Endothelial cell of umbilical vein (primary cell): ENCODE measurements around the gene KLF2. TPM values are rescaled to one million over a fixed set of nuclear protein-coding genes. Genes with fewer than 3 reads are reported as not detected.

ENCODE experiments used
- BruUV-seq: library from RNA; stranded (reverse); fragments of 400-500 nt; replicated peaks from 2 replicates; lab custom pipeline; 2021; lab: Mats Ljungman, UMichigan
- CTCF ChIA-PET: fragments of 300-600, 350-600 bp; sonication (Branson Sonifier 250); formaldehyde crosslinking; loops from one replicate; lab custom pipeline; 2021; ENCODE audit warnings: antibody characterized with exemption, inconsistent platforms; lab: Charles Lee
- POLR2A ChIA-PET: fragments of 300-600, 350-600 bp; sonication (Branson Sonifier 250); formaldehyde crosslinking; loops from one replicate; lab custom pipeline; 2021; ENCODE audit warnings: antibody characterized with exemption, inconsistent platforms; lab: Charles Lee
- DNase-seq: peaks from one replicate; pipeline ENCODE4 v3.0.0-alpha.2; 2011; ENCODE audit warnings: low read depth, low spot score
- FAIRE-seq: peaks from 2 replicates; lab custom pipeline; 2011; peaks lifted over from hg19 to GRCh38; lab: Jason Lieb, UNC
- H2AFZ ChIP-seq: 2 replicates; pipeline ENCODE4 v1.6.0; 2012; ENCODE audit warnings: low read depth, low read length, control low read depth, inconsistent platforms
- H3K27ac ChIP-seq: 2 replicates; pipeline ENCODE4 v1.5.1; 2011; ENCODE audit warnings: low read depth, mild to moderate bottlenecking, control low read depth, low read length, moderate library complexity; ENCODE audit not compliant: insufficient read depth
- H3K27me3 ChIP-seq, 2 experiments: 2 replicates each; pipeline versions ENCODE4 v1.6.0 to v1.6.1; 2011; ENCODE audit warnings: low read length in 2 of 2, mixed read lengths in 1 of 2; ENCODE audit not compliant: control insufficient read depth in 2 of 2, insufficient read depth in 2 of 2
- H3K36me3 ChIP-seq, 2 experiments: 2 replicates in 1 of 2; 3 replicates in 1 of 2; pipeline ENCODE4 v1.5.1; 2011; ENCODE audit warnings: low read length in 2 of 2, mild to moderate bottlenecking in 1 of 2, moderate library complexity in 1 of 2; ENCODE audit not compliant: control insufficient read depth in 2 of 2, insufficient read depth in 2 of 2; ENCODE audit errors: extremely low read depth in 1 of 2
- H3K4me1 ChIP-seq: 3 replicates; pipeline ENCODE4 v1.5.1; 2011; ENCODE audit warnings: mild to moderate bottlenecking, low read length; ENCODE audit not compliant: control insufficient read depth, insufficient read depth; ENCODE audit errors: extremely low read depth
- H3K4me2 ChIP-seq: 2 replicates; pipeline ENCODE4 v1.6.1; 2011; ENCODE audit warnings: low read length, control low read depth, mixed read lengths; ENCODE audit not compliant: insufficient read depth
- H3K4me3 ChIP-seq, 3 experiments: fragments of 200-600 bp in 1 of 3; sonication (generic), shearing (Covaris generic) in 1 of 3; replicated peaks in 1 of 3; 2 replicates each; pipeline ENCODE4 v1.5.1; 2011 to 2016; ENCODE audit warnings: control low read depth in 3 of 3, low read length in 3 of 3, mild to moderate bottlenecking in 2 of 3, inconsistent platforms in 1 of 3, low read depth in 1 of 3, moderate library complexity in 1 of 3; ENCODE audit not compliant: insufficient read depth in 1 of 3
- H3K79me2 ChIP-seq: 2 replicates; pipeline ENCODE4 v1.6.0; 2012; ENCODE audit warnings: low read length, inconsistent platforms; ENCODE audit not compliant: control insufficient read depth, insufficient read depth
- H3K9ac ChIP-seq: replicated peaks from 2 replicates; pipeline ENCODE3; 2011; ENCODE audit warnings: low read length, control low read depth; ENCODE audit not compliant: insufficient read depth; ENCODE audit errors: extremely low read depth
- H3K9me1 ChIP-seq: replicated peaks from 3 replicates; pipeline ENCODE4 v1.6.0; 2011; ENCODE audit warnings: mild to moderate bottlenecking, low read length; ENCODE audit not compliant: control insufficient read depth, insufficient read depth; ENCODE audit errors: extremely low read depth
- H3K9me3 ChIP-seq: replicated peaks from 2 replicates; pipeline ENCODE4 v1.5.1; 2012; ENCODE audit warnings: low read length, inconsistent platforms; ENCODE audit not compliant: control insufficient read depth, insufficient read depth
- H4K20me1 ChIP-seq: replicated peaks from 2 replicates; pipeline ENCODE3; 2011; ENCODE audit warnings: mild to moderate bottlenecking, low read length; ENCODE audit not compliant: control insufficient read depth, insufficient read depth; ENCODE audit errors: extremely low read depth
- CTCF ChIP-seq, 2 donors: IDR thresholded peaks; 1 replicate in 1 of 2; 2 replicates in 1 of 2; pipeline ENCODE4 v1.5.1; 2011; ENCODE audit warnings: low read length in 2 of 2, mild to moderate bottlenecking in 2 of 2, moderate library complexity in 2 of 2, control low read depth in 1 of 2, inconsistent platforms in 1 of 2, low read depth in 1 of 2; ENCODE audit not compliant: insufficient read depth in 1 of 2; ENCODE audit errors: extremely low read depth in 1 of 2
- EZH2 ChIP-seq: IDR thresholded peaks from 2 replicates; pipeline ENCODE4 v1.6.1; 2012; ENCODE audit warnings: borderline replicate concordance, low read depth, mild to moderate bottlenecking, moderate library complexity, low read length, inconsistent platforms; ENCODE audit not compliant: severe bottlenecking
- FOS ChIP-seq: IDR thresholded peaks from 2 replicates; pipeline ENCODE4 v1.6.1; 2011; ENCODE audit warnings: mild to moderate bottlenecking, low read length, moderate library complexity, borderline replicate concordance; ENCODE audit not compliant: insufficient read depth
- GATA2 ChIP-seq: IDR thresholded peaks from 2 replicates; pipeline ENCODE4 v1.7.0; 2011; ENCODE audit warnings: low read depth, mild to moderate bottlenecking, moderate library complexity, mixed read lengths, low read length; ENCODE audit not compliant: insufficient read length, insufficient read depth
- JUN ChIP-seq: IDR thresholded peaks from 2 replicates; pipeline ENCODE4 v1.6.1; 2011; ENCODE audit warnings: borderline replicate concordance, low read depth; ENCODE audit not compliant: insufficient read length, insufficient read depth
- MAX ChIP-seq: IDR thresholded peaks from 2 replicates; pipeline ENCODE4 v1.6.1; 2011; ENCODE audit not compliant: insufficient read depth, insufficient read length
- MYC ChIP-seq: IDR thresholded peaks from one replicate; pipeline ENCODE4 v1.6.1; 2011; ENCODE audit warnings: mild to moderate bottlenecking, low read depth, low read length
- POLR2A ChIP-seq: IDR thresholded peaks from 2 replicates; pipeline ENCODE4 v1.6.1; 2012; ENCODE audit warnings: low read depth, mild to moderate bottlenecking, control low read depth, low read length
- POLR2AphosphoS5 ChIP-seq: IDR thresholded peaks from 2 replicates; pipeline ENCODE4 v1.6.1; 2012; ENCODE audit warnings: low read depth, mild to moderate bottlenecking, control low read depth, low read length, moderate library complexity; ENCODE audit not compliant: insufficient read depth
- dilution Hi-C: fragments of 300-500 bp; cut with MboI; formaldehyde crosslinking; loops from one replicate; pipeline ENCODE4 v1.15.0; 2019; ENCODE audit warnings: low sequenced_read_pairs; ENCODE audit not compliant: extremely low pct_ligation_motif_present
- intact Hi-C: fragments of 100-400 bp; cut with micrococcal nuclease; formaldehyde crosslinking; loops from one replicate; pipeline ENCODE4 v1.10.0; 2022
- polyA plus RNA-seq, 4 experiments: library from polyadenylated mRNA; depleted of rRNA in 3 of 4; stranded (reverse) in 3 of 4; unstranded in 1 of 4; fragments of >200 nt; gene quantifications; 2 replicates each; pipeline versions ENCODE4 v1.2.1 to v1.2.3, GENCODE V29; 2011 to 2012; ENCODE audit warnings: missing spikeins in 1 of 4
- total RNA-seq: library from RNA; stranded (reverse); gene quantifications from 2 replicates; pipeline ENCODE4 v1.2.3, GENCODE V29; 2021

KLF2 gene
- total and polyA plus RNA-seq, 2 donors (not counting 3 experiments of a cell fraction or from before 2014, with no cell fraction given), result 23.4 to 30.3 TPM

- ChIA-PET CTCF (interaction anchor here (1.0 to 2.8 kb wide), 5 partner anchors 21 to 117 kb away, joined by 4 to 15 read pairs (median 6); no protein-coding TSS in a partner anchor), POLR2A (interaction anchor here (0.6 kb wide), 1 partner anchor 18 kb away, joined by 3 read pairs; no protein-coding TSS in a partner anchor)
- intact Hi-C loops, result no loop called here
- Histone ChIP-seq H2AFZ (no peak overlapping the region), H3K36me3 (no peaks in the 10 kb centered on the region), H3K27me3 (no peaks in the 10 kb centered on the region), H3K4me3 (no peak overlapping the region), H3K9ac (no peak overlapping the region), H4K20me1 (no peaks in the 10 kb centered on the region), H3K4me1 (peaks cover 3% of the 10 kb centered on the region), H3K4me2 (no peak overlapping the region), H3K79me2 (no peaks in the 10 kb centered on the region), H3K9me1 (no peaks in the 10 kb centered on the region), H3K27ac (no peak overlapping the region), H3K9me3 (no peaks in the 10 kb centered on the region)
- no peak for TF ChIP-seq POLR2AphosphoS5
- TF ChIP-seq JUN, result no peak
- no peak for TF ChIP-seq CTCF (IDR thresholded peaks at IDR 0.05; ENCODE audit: extremely low read depth in 1 of 2, insufficient read depth in 1 of 2, low read depth in 1 of 2, low read length in 2 of 2)
- BruUV-seq, result no TSS peak
- dilution Hi-C loops, result loop anchor here (25.0 kb wide), 1 partner anchor 150 kb away; no protein-coding TSS in a partner anchor
- FAIRE-seq (no peak), DNase-seq (no peak)
These were observed 37.3 kb downstream of the KLF2 start for GRCh38 chr19:16361926-16362325.

GRCh38 chr19:16363133-16363851 lies 38.7 kb downstream of the KLF2 start:
- Histone ChIP-seq H2AFZ (no peak overlapping the region), H4K20me1 (no peaks in the 10 kb centered on the region), H3K4me1 (peaks cover 3% of the 10 kb centered on the region), H3K4me3 (no peak overlapping the region), H3K79me2 (no peaks in the 10 kb centered on the region), H3K4me2 (no peak overlapping the region), H3K27me3 (no peaks in the 10 kb centered on the region), H3K27ac (no peak overlapping the region), H3K9me3 (no peaks in the 10 kb centered on the region), H3K9ac (no peak overlapping the region), H3K36me3 (no peaks in the 10 kb centered on the region), H3K9me1 (no peaks in the 10 kb centered on the region)
- TF ChIP-seq MAX (no peak), CTCF (IDR thresholded peaks at IDR 0.05; ENCODE audit: extremely low read depth in 1 of 2, insufficient read depth in 1 of 2, low read depth in 1 of 2, low read length in 2 of 2) (no peak), FOS (no peak), POLR2A (no peak), EZH2 (no peak), GATA2 (no peak), POLR2AphosphoS5 (no peak), JUN (no peak), MYC (no peak)
- intact Hi-C loops (no loop called here), dilution Hi-C loops (loop anchor here (25.0 kb wide), 1 partner anchor 151 kb away; no protein-coding TSS in a partner anchor)
- no peak for FAIRE-seq
- BruUV-seq, result no TSS peak
- CTCF ChIA-PET, result interaction anchor here (1.4 kb wide), 1 partner anchor 118 kb away, joined by 4 read pairs; no protein-coding TSS in a partner anchor
- DNase-seq, result no peak
- POLR2A ChIA-PET, result no interaction called here
